Sigmoid colon (tissue), 7 donors: ENCODE data around the gene TLNRD1. TPM values are rescaled to one million over a fixed set of nuclear protein-coding genes. Genes with fewer than 3 reads are reported as not detected.

Experiments used
- DNase-seq: peaks from one replicate; pipeline ENCODE4 v3.0.0-alpha.2; 2019
- H3K27ac ChIP-seq, 4 donors: fragments of 200-600 bp; sonication (generic); one replicate each; pipeline ENCODE4 v1.5.1; 2016 to 2019; ENCODE audit warnings: mild to moderate bottlenecking in 1 of 4
- H3K27me3 ChIP-seq, 3 donors: fragments of 200-600 bp; sonication (generic); one replicate each; pipeline ENCODE4 v1.5.1; 2019; ENCODE audit warnings: mild to moderate bottlenecking in 1 of 3
- H3K36me3 ChIP-seq, 4 donors: fragments of 200-600 bp; sonication (generic); one replicate each; pipeline ENCODE4 v1.5.1; 2016 to 2019
- H3K4me1 ChIP-seq, 4 donors: fragments of 200-600 bp; sonication (generic); one replicate each; pipeline ENCODE4 v1.5.1; 2017 to 2019
- H3K4me3 ChIP-seq, 4 donors: fragments of 200-600 bp; sonication (generic); one replicate each; pipeline ENCODE4 v1.5.1; 2017 to 2019; ENCODE audit warnings: mild to moderate bottlenecking in 2 of 4, moderate library complexity in 1 of 4
- H3K9me3 ChIP-seq, 4 donors: fragments of 200-600 bp in 3 of 4; sonication (generic) in 3 of 4; one replicate each; pipeline versions ENCODE4 v1.5.1 to v1.6.1; 2013 to 2019
- CTCF ChIP-seq, 4 experiments: fragments of 450-650 bp in 3 of 4; fragments of 200-600 bp in 1 of 4; IDR thresholded peaks; one replicate each; pipeline ENCODE4 v1.5.1; 2016 to 2019; ENCODE audit warnings: antibody characterized with exemption in 4 of 4, mild to moderate bottlenecking in 3 of 4, moderate library complexity in 2 of 4
- EP300 ChIP-seq, 4 donors: sonication (generic); formaldehyde crosslinking; IDR thresholded peaks; one replicate each; pipeline ENCODE4 v1.6.1; 2017; ENCODE audit warnings: antibody characterized with exemption in 4 of 4
- POLR2A ChIP-seq, 2 donors: fragments of 450-650 bp; IDR thresholded peaks; one replicate each; pipeline ENCODE4 v1.6.1; 2016; ENCODE audit warnings: antibody characterized with exemption in 2 of 2, mild to moderate bottlenecking in 2 of 2, moderate library complexity in 2 of 2
- POLR2AphosphoS5 ChIP-seq, 4 donors: sonication (generic); formaldehyde crosslinking; IDR thresholded peaks; one replicate each; pipeline ENCODE4 v1.6.1; 2017; ENCODE audit warnings: antibody characterized with exemption in 4 of 4
- WGBS, 2 donors: extraction: QIAGEN DNeasy Blood & Tissue Kit; methylation state at CpG; one replicate each; pipeline ENCODE4 v1.1.7; 2013; 5-methylcytosine and 5-hydroxymethylcytosine counted together
- intact Hi-C: fragments of 100-400 bp; cut with DNase I; formaldehyde crosslinking; loops from one replicate; pipeline ENCODE4 v1.15.1; 2023
- polyA plus RNA-seq, 3 donors: library from polyadenylated mRNA; stranded (reverse); fragments of 200-250 nt; gene quantifications; one replicate each; pipeline ENCODE4 v1.2.3, GENCODE V29; 2013
- total RNA-seq, 4 donors: library from RNA; depleted of rRNA; stranded (reverse); fragments of >200 nt; gene quantifications; one replicate each; pipeline ENCODE4 v1.1.0, GENCODE V29; 2016
- donor health status: healthy with polysubstance abuse.
- donor health status: Bipolar disorder and iron deficiency.
- donor health status: healthy.

The TLNRD1 gene
- total and polyA plus RNA-seq, 7 donors, result 6.6 to 18.3 (median 12.5) TPM

- Histone ChIP-seq H3K9me3 (no peaks in the 10 kb centered on the region), H3K27me3 (no peaks in the 10 kb centered on the region), H3K4me1 (peaks cover 0 to 30% (median 18%) of the 10 kb centered on the region in 4 donors), H3K4me3 (no peak overlapping the region), H3K36me3 (peaks cover 0 to 39% (median 6%) of the 10 kb centered on the region in 4 donors), H3K27ac (no peak overlapping the region)
- intact Hi-C loops, result no loop called here
- no peak for DNase-seq
- WGBS, 2 donors, result 84 to 92% methylated on average over 5 of the region's 5 CpGs
- TF ChIP-seq POLR2AphosphoS5 (IDR thresholded peaks at IDR 0.05) (no peak), POLR2A (IDR thresholded peaks at IDR 0.05) (no peak), EP300 (IDR thresholded peaks at IDR 0.05) (no peak), CTCF (IDR thresholded peaks at IDR 0.05) (no peak)
Observed at GRCh38 chr15:80982839-80983238, 17.9 kb upstream of the TLNRD1 start.

GRCh38 chr15:80984856-80985255 lies 15.9 kb upstream of the TLNRD1 start:
- Histone ChIP-seq H3K27me3 (no peaks in the 10 kb centered on the region), H3K4me1 (peaks cover 0 to 32% (median 25%) of the 10 kb centered on the region in 4 donors), H3K9me3 (no peaks in the 10 kb centered on the region), H3K4me3 (no peak overlapping the region), H3K36me3 (peaks cover 0 to 22% (median 2%) of the 10 kb centered on the region in 4 donors), H3K27ac (peak overlapping the region in 3 of 4 donors; percentile 7 to 38 (median 24))
- no peak for DNase-seq
- WGBS, 2 donors, result 52 to 84% methylated on average over 9 of the region's 9 CpGs
- intact Hi-C loops, result no loop called here
- TF ChIP-seq POLR2AphosphoS5 (IDR thresholded peaks at IDR 0.05), result peak in 1 of 4 donors; percentile 15
- no peak for TF ChIP-seq CTCF (IDR thresholded peaks at IDR 0.05)

- peaks cover 0 to 42% (median 34%) of the 10 kb centered on the region in 4 donors for H3K4me1 ChIP-seq
- H3K4me3 ChIP-seq, result no peak overlapping the region
- TF ChIP-seq CTCF (IDR thresholded peaks at IDR 0.05), result no peak
- no peak for TF ChIP-seq POLR2A (IDR thresholded peaks at IDR 0.05)
- TF ChIP-seq POLR2AphosphoS5 (IDR thresholded peaks at IDR 0.05), result no peak
- TF ChIP-seq EP300 (IDR thresholded peaks at IDR 0.05), result no peak
- H3K36me3 ChIP-seq, result peaks cover 0 to 11% (median 1%) of the 10 kb centered on the region in 4 donors
- H3K27me3 ChIP-seq, result no peaks in the 10 kb centered on the region
- no peak overlapping the region for H3K27ac ChIP-seq
- WGBS, 2 donors, result 92% methylated on average over 5 of the region's 5 CpGs
- DNase-seq, result no peak
- no peaks in the 10 kb centered on the region for H3K9me3 ChIP-seq
- intact Hi-C loops, result no loop called here
Observed at GRCh38 chr15:80985981-80986380, 14.7 kb upstream of the TLNRD1 start.

- 95 to 97% methylated on average over 1 of the region's 1 CpG for WGBS, 2 donors
- Histone ChIP-seq H3K4me3 (no peak overlapping the region), H3K27ac (no peak overlapping the region), H3K9me3 (no peaks in the 10 kb centered on the region), H3K4me1 (peaks cover 0 to 46% (median 34%) of the 10 kb centered on the region in 4 donors), H3K36me3 (peaks cover 0 to 6% (median under 1%) of the 10 kb centered on the region in 4 donors), H3K27me3 (no peaks in the 10 kb centered on the region)
- no peak for DNase-seq
- intact Hi-C loops, result no loop called here
- TF ChIP-seq POLR2AphosphoS5 (IDR thresholded peaks at IDR 0.05), result no peak
- no peak for TF ChIP-seq CTCF (IDR thresholded peaks at IDR 0.05)
- no peak for TF ChIP-seq POLR2A (IDR thresholded peaks at IDR 0.05)
- no peak for TF ChIP-seq EP300 (IDR thresholded peaks at IDR 0.05)
Observed at GRCh38 chr15:80986487-80986886, 14.2 kb upstream of the TLNRD1 start.
